Activated effector memory CD4-positive, alpha-beta T cell treated with Interleukin-2 at 50 U/mL for 16 hours (primary cell): ENCODE data around the gene CEP128.

ENCODE experiments used
- DNase-seq: peaks from one replicate; pipeline ENCODE4 v3.0.0-alpha.2; 2020

The CEP128 gene

GRCh38 chr14:80658155-80658554, 283.4 kb downstream of the CEP128 start:
- no peak for DNase-seq

GRCh38 chr14:80653956-80654355, 287.6 kb downstream of the CEP128 start:
- DNase-seq: no peak

- DNase-seq: no peak
Observed at GRCh38 chr14:80645667-80646413, 295.7 kb downstream of the CEP128 start.

- no peak for DNase-seq
Observed at GRCh38 chr14:80644826-80645225, 296.7 kb downstream of the CEP128 start.

GRCh38 chr14:80638620-80639515, 302.7 kb downstream of the CEP128 start:
- DNase-seq: no peak

GRCh38 chr14:80637756-80638619, 303.6 kb downstream of the CEP128 start:
- no peak for DNase-seq

- DNase-seq: no peak
Observed at GRCh38 chr14:80636071-80636470, 305.5 kb downstream of the CEP128 start.

GRCh38 chr14:80634106-80634758, 307.3 kb downstream of the CEP128 start:
- no peak for DNase-seq

GRCh38 chr14:80629606-80630005, 311.9 kb downstream of the CEP128 start:
- DNase-seq: no peak

GRCh38 chr14:80628547-80628946, 313.0 kb downstream of the CEP128 start:
- DNase-seq: no peak

GRCh38 chr14:80627745-80628144, 313.8 kb downstream of the CEP128 start:
- no peak for DNase-seq

- DNase-seq: no peak
Observed at GRCh38 chr14:80624581-80624980, 317.0 kb downstream of the CEP128 start.

GRCh38 chr14:80621701-80622100, 319.8 kb downstream of the CEP128 start:
- no peak for DNase-seq

- DNase-seq: no peak
Observed at GRCh38 chr14:80620434-80620833, 321.1 kb downstream of the CEP128 start.

GRCh38 chr14:80618751-80619329, 322.7 kb downstream of the CEP128 start:
- no peak for DNase-seq

- DNase-seq: no peak
Observed at GRCh38 chr14:80615831-80616230, 325.7 kb downstream of the CEP128 start.

GRCh38 chr14:80609055-80609454, 332.5 kb downstream of the CEP128 start:
- no peak for DNase-seq

GRCh38 chr14:80608563-80608962, 333.0 kb downstream of the CEP128 start:
- no peak for DNase-seq

- DNase-seq: no peak
Observed at GRCh38 chr14:80607430-80608190, 333.9 kb downstream of the CEP128 start.

GRCh38 chr14:80606347-80606772, 335.2 kb downstream of the CEP128 start:
- no peak for DNase-seq

GRCh38 chr14:80605536-80605935, 336.0 kb downstream of the CEP128 start:
- no peak for DNase-seq
